GM06990 (cell line): ENCODE measurements around the gene ZNF341.

Source experiments
- DNase-seq: peaks from one replicate; pipeline ENCODE4 v3.0.0-alpha.2; 2011; ENCODE audit not compliant: insufficient read length; ENCODE audit errors: extremely low read depth
- H3K27me3 ChIP-seq: replicated peaks from 2 replicates; pipeline ENCODE4 v1.6.0; 2011; ENCODE audit warnings: low read length; ENCODE audit not compliant: control insufficient read depth, insufficient read depth
- H3K36me3 ChIP-seq: 2 replicates; pipeline ENCODE4 v1.5.1; 2011; ENCODE audit warnings: low read length; ENCODE audit not compliant: control insufficient read depth, insufficient read depth
- H3K4me3 ChIP-seq: replicated peaks from 2 replicates; pipeline ENCODE4 v1.5.1; 2011; ENCODE audit warnings: low read depth, mild to moderate bottlenecking, control low read depth, low read length
- TF ChIP-seq, protein P1 (sequence below): IDR thresholded peaks from 2 replicates; pipeline ENCODE4 v1.5.1; 2011; ENCODE audit warnings: low read length, control low read depth, mild to moderate bottlenecking, inconsistent platforms; ENCODE audit not compliant: insufficient read depth, poor library complexity, severe bottlenecking

ZNF341 gene

DNA sequence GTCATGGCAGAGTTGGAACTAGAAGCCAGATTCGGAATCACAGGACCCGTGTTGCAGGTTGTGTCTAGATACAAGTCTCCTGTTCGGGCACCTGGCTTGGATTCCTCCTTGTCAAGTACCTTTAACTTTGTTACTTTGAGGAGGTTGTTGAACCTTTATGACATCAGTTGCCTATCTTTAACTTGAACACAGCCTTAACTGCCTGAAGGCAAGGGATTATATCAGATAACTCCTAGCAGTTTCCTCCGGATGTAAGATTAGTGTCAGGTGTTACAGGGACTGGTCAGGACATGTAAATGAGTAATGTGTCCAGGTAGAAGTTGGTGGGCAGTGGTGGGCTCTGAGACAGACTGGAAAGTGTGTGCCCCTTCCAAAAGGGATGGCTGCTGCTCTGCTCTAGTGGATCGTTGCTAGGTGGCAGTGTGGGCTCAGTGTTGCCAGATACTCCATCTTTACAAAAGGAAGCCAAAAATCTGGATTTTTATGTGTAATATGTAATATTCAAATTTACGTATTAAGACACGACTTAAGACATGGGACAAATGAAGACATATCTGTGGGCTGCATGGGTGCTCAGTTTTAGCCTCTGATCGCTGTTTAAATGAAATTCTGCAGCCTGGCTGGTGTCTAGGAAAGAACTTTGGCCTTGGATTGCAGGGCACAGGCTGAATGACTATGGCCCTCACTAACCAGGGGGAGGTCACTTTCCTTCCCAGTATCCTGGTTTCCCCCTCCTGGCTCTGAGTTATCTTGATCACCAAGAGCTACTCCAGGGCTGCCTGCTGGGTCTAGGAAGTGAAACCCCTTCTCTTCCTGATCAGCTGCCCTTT, 106.5 kb downstream of the ZNF341 start:
- Histone ChIP-seq H3K27me3 (no peaks in the 10 kb centered on the region), H3K36me3 (no peaks in the 10 kb centered on the region; the same call in none of the 2 replicates), H3K4me3 (no peak overlapping the region)
- no peak for DNase-seq
- TF ChIP-seq, protein P1, sequence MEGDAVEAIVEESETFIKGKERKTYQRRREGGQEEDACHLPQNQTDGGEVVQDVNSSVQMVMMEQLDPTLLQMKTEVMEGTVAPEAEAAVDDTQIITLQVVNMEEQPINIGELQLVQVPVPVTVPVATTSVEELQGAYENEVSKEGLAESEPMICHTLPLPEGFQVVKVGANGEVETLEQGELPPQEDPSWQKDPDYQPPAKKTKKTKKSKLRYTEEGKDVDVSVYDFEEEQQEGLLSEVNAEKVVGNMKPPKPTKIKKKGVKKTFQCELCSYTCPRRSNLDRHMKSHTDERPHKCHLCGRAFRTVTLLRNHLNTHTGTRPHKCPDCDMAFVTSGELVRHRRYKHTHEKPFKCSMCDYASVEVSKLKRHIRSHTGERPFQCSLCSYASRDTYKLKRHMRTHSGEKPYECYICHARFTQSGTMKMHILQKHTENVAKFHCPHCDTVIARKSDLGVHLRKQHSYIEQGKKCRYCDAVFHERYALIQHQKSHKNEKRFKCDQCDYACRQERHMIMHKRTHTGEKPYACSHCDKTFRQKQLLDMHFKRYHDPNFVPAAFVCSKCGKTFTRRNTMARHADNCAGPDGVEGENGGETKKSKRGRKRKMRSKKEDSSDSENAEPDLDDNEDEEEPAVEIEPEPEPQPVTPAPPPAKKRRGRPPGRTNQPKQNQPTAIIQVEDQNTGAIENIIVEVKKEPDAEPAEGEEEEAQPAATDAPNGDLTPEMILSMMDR = peak; percentile 23

DNA sequence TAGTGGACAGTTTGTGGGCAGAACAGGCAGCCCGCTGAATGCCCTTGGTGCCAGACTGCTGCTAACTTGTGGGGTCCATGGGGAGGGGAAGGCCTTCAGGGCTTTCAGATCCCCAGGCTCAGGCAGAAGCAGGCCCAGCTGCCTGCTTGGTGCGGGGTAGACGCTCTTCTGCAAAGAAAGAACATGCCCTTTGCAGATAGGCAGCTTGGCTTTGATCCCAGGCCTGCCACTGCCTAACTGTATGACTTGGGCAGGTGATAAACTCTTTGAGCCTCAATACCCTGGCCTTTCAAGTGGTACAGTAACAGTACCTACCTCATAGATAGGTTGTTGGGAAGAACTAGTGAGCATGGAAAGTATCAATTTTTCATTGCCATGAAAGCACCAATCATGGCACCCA, 107.8 kb downstream of the ZNF341 start:
- TF ChIP-seq, protein P1 = no peak
- DNase-seq = no peak
- Histone ChIP-seq H3K4me3 (no peak overlapping the region), H3K27me3 (no peaks in the 10 kb centered on the region), H3K36me3 (no peaks in the 10 kb centered on the region; the same call in none of the 2 replicates)

DNA sequence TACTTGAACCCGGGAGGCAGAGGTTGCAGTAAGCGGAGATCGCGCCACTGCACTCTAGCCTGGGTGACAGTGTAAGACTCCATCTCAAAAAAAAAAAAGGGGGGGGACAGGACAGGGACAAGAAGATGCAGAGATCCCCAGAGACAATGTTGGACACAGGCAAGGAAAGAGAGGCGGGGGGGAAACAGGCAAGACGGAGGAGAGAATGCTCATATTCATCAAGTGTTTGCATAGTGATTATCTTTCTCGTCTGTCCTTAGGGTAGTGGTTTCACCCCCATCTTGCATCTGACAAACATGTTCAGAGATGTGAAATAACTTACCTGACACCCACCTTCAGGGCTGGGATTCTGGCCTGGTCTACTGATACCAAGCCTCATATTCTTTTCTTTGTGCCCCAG, 108.4 kb downstream of the ZNF341 start:
- no peak for DNase-seq
- H3K4me3 ChIP-seq = no peak overlapping the region
- no peaks in the 10 kb centered on the region; the same call in none of the 2 replicates for H3K36me3 ChIP-seq
- TF ChIP-seq, protein P1 = no peak
- no peaks in the 10 kb centered on the region for H3K27me3 ChIP-seq

DNA sequence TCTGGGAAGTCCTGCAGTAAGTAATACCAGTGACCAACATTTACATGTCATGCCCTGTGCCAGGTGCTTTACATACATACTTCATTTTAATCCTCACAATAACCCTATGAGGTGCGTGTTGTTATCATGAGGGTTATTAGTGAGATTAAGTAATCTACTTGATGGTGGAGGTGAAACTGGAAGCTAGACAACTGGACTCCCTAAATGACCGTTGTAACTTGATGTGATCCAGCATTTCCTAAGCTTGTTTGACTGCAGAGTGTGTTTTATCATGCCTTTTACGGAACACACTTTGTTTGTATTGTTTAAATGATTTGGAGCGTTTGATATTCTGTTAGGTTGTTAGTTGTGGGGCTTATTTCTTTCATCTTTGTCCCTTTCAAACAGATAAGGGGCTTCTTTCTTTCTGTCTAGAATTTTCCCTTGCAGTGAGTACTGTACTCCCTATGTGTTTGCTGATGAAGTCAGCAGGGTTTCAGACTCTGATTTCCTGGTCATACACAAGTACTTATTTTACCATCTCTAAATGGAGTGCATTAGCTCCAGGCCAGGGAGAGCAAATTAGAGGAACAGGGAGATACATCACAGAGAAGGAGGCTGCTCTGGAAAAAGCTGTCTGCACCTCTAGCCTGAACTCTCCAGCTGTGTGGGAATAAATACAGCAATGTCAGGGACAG, 109.1 kb downstream of the ZNF341 start:
- no peak for DNase-seq
- H3K27me3 ChIP-seq = no peaks in the 10 kb centered on the region
- no peak overlapping the region for H3K4me3 ChIP-seq
- no peaks in the 10 kb centered on the region; the same call in 1 of the 2 replicates for H3K36me3 ChIP-seq
- TF ChIP-seq, protein P1 = no peak

DNA sequence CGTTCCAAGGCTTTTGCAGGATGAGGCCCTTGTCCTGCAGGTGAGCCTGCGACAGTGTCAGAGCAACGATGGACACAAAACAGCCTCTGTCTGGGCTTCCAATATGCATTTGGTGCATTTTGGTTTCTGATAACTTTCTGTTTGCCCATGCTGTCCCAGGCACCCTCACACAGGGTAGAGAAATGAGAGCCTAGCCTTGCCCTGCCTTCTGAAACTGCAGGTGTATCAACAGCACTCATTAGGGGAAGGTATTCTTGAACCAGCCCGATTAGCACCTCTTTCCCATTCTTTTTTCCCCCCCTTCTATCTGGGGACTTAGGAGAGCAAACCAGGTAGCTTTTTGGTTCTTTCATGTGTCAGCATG, 109.6 kb downstream of the ZNF341 start:
- Histone ChIP-seq H3K27me3 (no peaks in the 10 kb centered on the region), H3K36me3 (no peaks in the 10 kb centered on the region; the same call in 1 of the 2 replicates), H3K4me3 (no peak overlapping the region)
- DNase-seq = no peak
- TF ChIP-seq, protein P1 = no peak
